GM12891 (cell line): Measurements from ENCODE around the gene CARD10.
"Not testable (repeated sequence)": the region's sequence is repeated elsewhere in the genome, so short reads cannot be mapped to it uniquely, and the experiment has no call there.

ENCODE experiments used
- DNase-seq: peaks from one replicate; pipeline ENCODE4 v3.0.0; 2011; ENCODE audit warnings: low spot score; ENCODE audit not compliant: insufficient read length
- FAIRE-seq: peaks from 2 replicates; lab custom pipeline; 2011; peaks lifted over from hg19 to GRCh38; lab: Jason Lieb, UNC
- PAX5 ChIP-seq: IDR thresholded peaks from 2 replicates; pipeline ENCODE4 v1.6.1; 2011; ENCODE audit warnings: low read length, moderate library complexity, mild to moderate bottlenecking; ENCODE audit not compliant: insufficient read depth, severe bottlenecking
- POLR2A ChIP-seq: IDR thresholded peaks from 2 replicates; pipeline ENCODE4 v1.6.1; 2011; ENCODE audit warnings: low read depth, low read length, control low read depth
- POLR2AphosphoS5 ChIP-seq: IDR thresholded peaks from 2 replicates; pipeline ENCODE4 v1.6.1; 2011; ENCODE audit warnings: low read depth, low read length, control low read depth
- POU2F2 ChIP-seq: IDR thresholded peaks from 2 replicates; pipeline ENCODE4 v1.6.1; 2011; ENCODE audit warnings: low read depth, mild to moderate bottlenecking, control low read depth, low read length, moderate library complexity
- SPI1 ChIP-seq: IDR thresholded peaks from 2 replicates; pipeline ENCODE4 v1.6.1; 2011; ENCODE audit warnings: low read depth, low read length, control low read depth
- TAF1 ChIP-seq: IDR thresholded peaks from 2 replicates; pipeline ENCODE4 v1.6.1; 2011; ENCODE audit warnings: low read depth, low read length, control low read depth

CARD10 gene

DNA sequence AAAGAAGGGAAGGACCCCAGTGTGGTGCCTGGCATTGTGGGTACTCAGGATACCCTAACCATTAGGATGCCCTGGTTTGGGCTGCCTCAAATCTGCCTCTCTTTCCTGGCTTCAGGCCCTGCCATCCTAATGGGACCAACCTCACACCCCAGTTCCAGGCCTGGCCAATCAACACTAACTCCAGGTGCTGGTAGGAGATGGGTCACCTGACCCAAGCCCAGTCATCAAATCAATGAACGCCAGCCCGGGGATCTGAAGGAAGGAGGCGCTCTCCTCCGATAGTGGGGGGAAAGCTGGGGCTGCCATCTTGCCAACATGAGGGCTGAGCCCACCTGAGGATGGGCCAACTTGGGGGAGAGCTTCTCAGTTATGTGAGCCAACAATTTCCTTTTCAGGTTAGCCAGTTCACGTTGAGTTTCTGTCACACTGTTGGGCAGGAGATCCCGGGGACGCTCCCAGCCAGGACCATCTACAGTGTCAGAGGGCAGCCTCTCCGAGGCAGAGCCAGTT lies 45.7 kb downstream of the CARD10 start:
- DNase-seq (no peak), FAIRE-seq (no peak)
- TF ChIP-seq POU2F2 = no peak
- TF ChIP-seq POLR2AphosphoS5 = no peak
- no peak for TF ChIP-seq TAF1
- no peak for TF ChIP-seq PAX5
- TF ChIP-seq SPI1 = no peak
- TF ChIP-seq POLR2A = no peak

DNA sequence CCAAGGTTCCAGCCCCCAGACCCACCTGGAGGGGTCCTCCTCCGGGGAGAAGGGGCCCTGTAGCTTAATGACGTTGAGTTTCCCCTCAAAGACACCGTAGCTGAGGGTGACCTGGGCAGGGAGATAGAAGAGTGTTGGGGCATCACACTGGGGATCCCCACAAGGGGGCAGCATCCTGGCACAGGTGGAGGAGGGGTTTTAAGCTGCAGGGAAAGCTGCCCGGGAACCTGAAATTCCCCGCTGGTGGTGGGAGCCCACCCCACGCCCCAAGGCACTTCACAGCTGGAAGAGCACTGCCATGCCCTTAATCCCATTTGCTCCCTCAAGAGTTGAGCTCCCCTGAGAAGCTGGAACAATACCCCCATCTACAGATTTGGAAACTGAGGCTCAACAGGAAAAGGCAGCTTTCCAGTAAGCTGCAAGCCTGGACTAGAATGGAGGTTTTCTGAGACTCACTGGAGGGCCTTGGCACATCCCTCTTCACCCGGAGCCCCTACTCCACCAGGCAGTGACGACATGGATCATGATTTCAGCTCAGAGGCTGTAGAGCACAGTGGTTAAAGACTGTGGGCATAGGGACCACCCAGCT lies 46.7 kb downstream of the CARD10 start:
- no peak for TF ChIP-seq TAF1
- no peak for TF ChIP-seq POU2F2
- TF ChIP-seq POLR2AphosphoS5 = no peak
- no peak for TF ChIP-seq POLR2A
- TF ChIP-seq SPI1 = no peak
- no peak for TF ChIP-seq PAX5
- DNase-seq (peak; percentile 60), FAIRE-seq (no peak)

GRCh38 chr22:37471727-37472417 lies 47.3 kb downstream of the CARD10 start:
- DNase-seq = no peak
- no peak for FAIRE-seq
- TF ChIP-seq POU2F2 (no peak), POLR2AphosphoS5 (no peak), POLR2A (no peak), SPI1 (no peak), PAX5 (no peak), TAF1 (no peak)

GRCh38 chr22:37470087-37470445 lies 49.1 kb downstream of the CARD10 start:
- FAIRE-seq (no peak), DNase-seq (no peak)
- no peak for TF ChIP-seq POLR2A
- TF ChIP-seq POLR2AphosphoS5 = no peak
- TF ChIP-seq PAX5 = no peak
- no peak for TF ChIP-seq POU2F2
- no peak for TF ChIP-seq SPI1
- TF ChIP-seq TAF1 = no peak

- FAIRE-seq (no peak), DNase-seq (no peak)
- TF ChIP-seq PAX5 (no peak), POLR2AphosphoS5 (no peak), SPI1 (no peak), POLR2A (no peak), TAF1 (no peak), POU2F2 (no peak)
Observed at GRCh38 chr22:37469416-37470086, 49.7 kb downstream of the CARD10 start.

GRCh38 chr22:37468201-37468695 lies 51.0 kb downstream of the CARD10 start:
- not testable (repeated sequence) for DNase-seq, FAIRE-seq

DNA sequence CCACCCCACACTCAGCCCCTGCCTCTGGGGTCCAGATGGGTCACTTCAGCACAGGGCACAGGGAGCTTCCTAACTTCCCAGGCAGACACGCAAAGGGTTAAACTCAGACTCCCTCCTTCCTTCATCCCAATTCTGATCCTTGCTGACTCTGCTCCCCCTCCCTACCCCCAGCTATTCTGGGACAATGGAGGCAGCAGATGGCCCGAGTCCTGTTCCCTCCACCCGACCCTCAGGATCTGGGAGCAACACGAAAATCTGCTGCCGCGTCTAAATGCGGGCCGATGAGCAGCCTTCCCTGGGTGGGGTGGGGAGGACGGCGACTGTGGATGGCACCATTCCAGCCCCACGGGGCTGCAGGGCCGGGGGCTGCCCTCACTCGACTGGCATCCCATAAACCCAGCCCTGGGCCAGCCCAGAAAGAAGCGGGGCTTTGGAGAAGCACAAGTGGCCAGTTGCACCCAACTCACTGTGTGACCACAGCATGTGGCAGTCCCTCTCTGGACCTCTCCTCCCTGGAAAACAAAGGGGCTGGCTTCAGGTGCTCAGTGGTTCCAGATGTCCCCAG lies 51.7 kb downstream of the CARD10 start:
- FAIRE-seq (no peak), DNase-seq (no peak)
- no peak for TF ChIP-seq PAX5
- no peak for TF ChIP-seq TAF1
- no peak for TF ChIP-seq POLR2A
- TF ChIP-seq POLR2AphosphoS5 = no peak
- no peak for TF ChIP-seq SPI1
- no peak for TF ChIP-seq POU2F2

DNA sequence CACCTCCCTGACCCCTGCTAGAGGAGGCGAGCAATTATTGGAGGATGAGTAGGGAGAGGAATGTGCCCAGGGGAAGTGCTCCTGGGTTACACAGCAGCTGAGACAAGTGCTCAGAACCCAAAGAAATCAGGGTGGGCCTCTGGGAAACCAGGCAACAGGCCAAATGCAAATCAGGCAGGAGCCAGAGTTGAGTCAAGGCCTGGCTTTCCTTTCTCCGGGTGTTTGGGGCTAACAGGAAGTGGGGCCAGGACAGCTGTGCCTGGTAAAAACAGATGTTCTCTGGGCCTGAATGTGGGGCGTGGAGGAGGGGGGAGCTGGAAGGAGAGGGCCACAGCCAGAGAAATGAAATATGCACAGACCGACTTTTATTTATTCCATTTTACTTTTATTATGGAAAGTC lies 55.0 kb downstream of the CARD10 start:
- FAIRE-seq = peak; percentile 60
- DNase-seq = peak; percentile 62
- TF ChIP-seq SPI1 (peak; percentile 45), POLR2A (no peak), POLR2AphosphoS5 (no peak), PAX5 (no peak), TAF1 (no peak), POU2F2 (peak; percentile 89; the same call in 1 of the 2 replicates)

DNA sequence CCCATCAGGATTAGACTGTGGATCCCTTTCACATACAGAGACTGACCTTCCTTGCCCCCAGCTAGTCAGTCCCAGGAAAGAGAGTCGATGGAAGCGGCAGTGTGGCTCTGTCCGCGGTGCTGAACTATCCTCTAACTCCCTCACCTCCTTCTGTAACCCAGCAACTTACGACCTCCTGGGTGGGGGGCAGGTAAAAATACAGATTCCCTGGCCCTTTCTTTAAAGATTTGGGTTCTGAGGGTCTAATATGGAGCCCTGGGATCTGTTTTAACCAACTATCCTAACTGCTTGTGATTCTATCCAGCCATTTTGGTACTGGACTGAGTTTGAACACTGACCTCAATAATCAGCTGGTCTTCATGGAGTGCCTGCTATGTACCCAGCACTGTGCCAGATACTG lies 56.2 kb downstream of the CARD10 start:
- FAIRE-seq (no peak), DNase-seq (no peak)
- TF ChIP-seq PAX5 (no peak), SPI1 (no peak), POLR2AphosphoS5 (no peak), POU2F2 (no peak), TAF1 (no peak), POLR2A (no peak)

GRCh38 chr22:37462436-37462835 lies 56.8 kb downstream of the CARD10 start:
- DNase-seq (no peak), FAIRE-seq (no peak)
- TF ChIP-seq POLR2A (no peak), TAF1 (no peak), SPI1 (no peak), POU2F2 (no peak), PAX5 (no peak), POLR2AphosphoS5 (no peak)

DNA sequence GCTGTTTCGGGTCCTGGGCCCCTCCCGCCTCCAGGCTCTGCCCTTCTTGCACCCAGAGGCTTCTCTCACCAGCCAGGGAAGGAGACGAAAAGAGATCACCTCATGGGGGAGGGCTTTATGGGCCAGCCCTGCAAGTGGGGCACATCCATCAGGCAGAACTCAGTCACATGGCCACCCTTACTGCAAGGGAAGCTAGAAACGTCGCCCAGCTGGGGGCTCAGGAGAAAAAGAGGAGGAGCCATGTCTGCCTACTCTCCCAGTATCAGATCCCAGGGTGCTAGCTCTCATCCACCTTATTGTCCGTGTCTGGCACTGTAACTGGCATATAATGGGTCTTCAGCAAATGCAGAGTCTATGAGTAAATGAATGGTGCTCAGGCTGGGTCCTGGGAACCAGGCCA lies 57.3 kb downstream of the CARD10 start:
- no peak for TF ChIP-seq POU2F2
- no peak for TF ChIP-seq PAX5
- no peak for TF ChIP-seq POLR2AphosphoS5

More for the DNA sequence above, 57.3 kb downstream of the CARD10 start:
- FAIRE-seq (no peak), DNase-seq (no peak)
